ENCODE data around the gene PRELID3B.
"Not testable (repeated sequence)": the region's sequence is repeated elsewhere in the genome, so short reads cannot be mapped to it uniquely, and the experiment has no call there.

The PRELID3B gene

GRCh38 chr20:59047938-59048680 is 5.5 kb upstream of the PRELID3B start:
- DNase-seq, result no peak

DNA sequence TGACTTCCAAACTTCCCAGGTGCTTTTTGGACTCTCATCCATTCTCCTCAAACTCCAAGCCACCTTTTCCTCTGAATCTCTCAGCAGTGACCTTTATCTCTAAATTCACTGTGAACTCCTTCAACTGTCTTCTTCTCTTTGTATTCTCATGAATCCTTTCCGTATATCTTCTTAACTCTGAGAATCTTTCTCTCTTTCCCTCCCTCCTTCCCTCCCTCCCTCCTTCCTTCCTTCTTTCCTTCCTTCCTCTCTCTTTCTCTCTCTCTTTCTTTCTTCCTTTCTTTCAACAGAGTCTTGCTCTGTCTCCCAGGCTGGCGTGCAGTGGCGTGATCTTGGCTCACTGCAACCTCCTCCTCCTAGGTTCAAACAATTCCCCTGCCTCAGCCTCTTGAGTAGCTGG is 4.3 kb upstream of the PRELID3B start:
- no peak for DNase-seq

DNA sequence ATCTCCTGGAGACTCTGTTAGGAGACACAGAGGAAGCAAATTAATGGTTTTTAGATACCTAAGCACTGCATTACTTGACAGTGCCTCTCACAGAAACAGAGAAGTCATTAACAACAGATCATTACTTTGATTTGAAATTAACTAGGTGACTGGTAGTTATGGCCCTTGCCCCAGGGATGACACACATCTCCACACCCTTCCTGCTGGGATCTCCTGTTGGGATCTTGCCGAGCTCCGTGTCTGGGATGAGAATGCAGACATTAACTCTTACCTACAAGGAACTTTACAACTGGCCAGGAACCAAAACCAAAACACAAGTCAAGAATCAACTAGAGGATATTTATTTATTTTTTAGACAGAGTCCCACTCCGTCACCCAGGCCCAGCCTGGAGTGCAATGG is 2.2 kb upstream of the PRELID3B start:
- no peak for DNase-seq

DNA sequence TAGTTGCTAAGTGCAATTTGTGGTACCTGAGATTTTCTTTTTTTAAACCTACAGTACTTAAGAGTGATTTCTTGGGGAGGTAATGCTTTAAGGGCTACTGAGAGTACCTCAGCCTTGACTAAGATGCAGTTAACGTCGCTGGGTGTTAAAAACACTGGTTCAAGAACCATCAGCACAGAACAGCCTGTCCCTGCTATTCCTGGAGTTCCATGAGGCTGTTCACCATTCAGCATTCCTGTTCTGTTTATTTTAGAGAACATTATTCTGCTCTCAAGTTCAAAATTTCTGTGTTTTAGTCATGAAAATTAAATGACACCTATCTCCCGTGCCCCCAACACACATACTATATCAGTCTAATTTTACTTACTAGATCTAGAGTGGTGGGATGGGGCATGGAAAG is 1.7 kb upstream of the PRELID3B start:
- DNase-seq, result no peak

- no peak for DNase-seq
These were observed 1.1 kb upstream of the PRELID3B start for GRCh38 chr20:59043698-59044097.

DNA sequence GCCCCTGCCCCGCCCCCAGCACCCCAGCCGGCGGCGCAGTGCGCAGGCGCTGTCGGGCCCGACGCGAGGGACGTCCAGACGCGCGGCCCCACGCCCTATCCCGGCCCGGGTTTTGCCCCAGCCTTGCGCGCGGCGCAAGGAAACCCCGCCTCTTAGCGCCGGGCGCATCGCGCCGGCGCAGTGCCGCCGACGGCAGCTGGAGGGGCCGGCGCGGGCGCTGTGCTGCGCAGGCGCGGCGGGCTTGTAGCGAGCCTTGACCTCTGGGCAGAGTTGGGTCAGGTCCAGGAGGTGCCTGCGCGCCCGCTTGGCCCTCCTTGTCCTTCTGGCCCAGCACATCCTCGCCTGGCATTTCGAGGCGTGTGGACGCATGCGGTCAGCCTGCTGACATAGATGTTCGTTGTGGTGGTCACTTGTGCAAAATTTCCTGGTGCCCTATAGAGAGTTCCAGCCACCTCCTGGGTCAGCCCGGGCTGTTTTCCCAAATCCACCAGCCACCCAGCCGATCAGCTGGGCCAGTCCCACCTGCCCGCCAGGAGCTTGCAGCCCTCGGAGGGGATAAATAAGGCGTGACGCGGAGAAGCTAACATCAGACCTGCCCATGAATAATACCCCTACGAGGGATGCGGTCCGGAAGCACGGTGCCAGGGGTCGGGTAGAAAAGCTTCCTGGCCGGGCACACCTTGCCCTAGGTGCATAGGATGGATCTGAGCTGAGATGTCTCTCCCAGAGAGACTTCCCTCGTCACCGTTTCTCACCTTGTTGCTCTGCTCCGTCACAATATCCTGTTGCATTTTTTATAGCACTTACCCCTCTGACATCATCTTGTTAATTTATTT is 428 bp upstream of the PRELID3B start:
- DNase-seq, result peak; percentile 91

GRCh38 chr20:59041487-59041886 is 1.1 kb downstream of the PRELID3B start:
- not testable (repeated sequence) for DNase-seq

DNA sequence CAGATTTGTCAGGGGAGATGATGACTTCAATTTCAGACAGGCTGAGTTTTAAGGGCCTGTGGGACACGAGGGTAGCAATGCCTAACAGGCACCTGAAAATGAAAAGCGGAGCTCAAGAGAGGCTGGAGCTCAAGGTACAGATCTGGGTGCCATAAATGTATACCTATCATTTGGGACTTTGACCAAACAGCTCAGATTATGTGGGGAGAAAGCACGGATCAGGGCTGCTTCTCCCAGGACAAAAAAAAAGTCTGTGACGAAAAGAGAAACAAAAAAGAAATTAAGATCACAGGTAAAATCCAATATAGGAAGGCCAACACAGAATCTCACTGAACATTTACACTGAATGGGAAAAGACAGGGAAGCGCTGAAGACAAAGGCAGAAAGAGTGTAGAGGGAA is 1.9 kb downstream of the PRELID3B start:
- DNase-seq, result no peak

DNA sequence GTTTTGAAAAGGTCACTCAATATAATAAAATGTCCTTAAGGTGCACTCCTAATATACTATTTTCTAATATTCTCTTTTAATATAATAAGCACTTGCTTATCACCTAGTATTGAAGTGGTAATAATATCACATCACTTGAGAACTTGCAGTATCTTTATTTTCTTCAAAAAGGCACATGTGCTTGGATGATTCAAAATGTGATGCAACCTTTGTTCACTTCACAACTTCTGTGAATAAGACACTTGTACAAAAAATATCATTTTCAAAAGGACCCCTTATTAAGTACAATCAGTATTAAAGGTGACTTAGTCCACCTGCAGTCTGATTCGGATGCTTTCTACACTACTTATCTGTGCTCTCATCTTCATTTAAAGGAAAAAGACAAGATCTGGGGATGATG is 3.4 kb downstream of the PRELID3B start:
- DNase-seq, result no peak

DNA sequence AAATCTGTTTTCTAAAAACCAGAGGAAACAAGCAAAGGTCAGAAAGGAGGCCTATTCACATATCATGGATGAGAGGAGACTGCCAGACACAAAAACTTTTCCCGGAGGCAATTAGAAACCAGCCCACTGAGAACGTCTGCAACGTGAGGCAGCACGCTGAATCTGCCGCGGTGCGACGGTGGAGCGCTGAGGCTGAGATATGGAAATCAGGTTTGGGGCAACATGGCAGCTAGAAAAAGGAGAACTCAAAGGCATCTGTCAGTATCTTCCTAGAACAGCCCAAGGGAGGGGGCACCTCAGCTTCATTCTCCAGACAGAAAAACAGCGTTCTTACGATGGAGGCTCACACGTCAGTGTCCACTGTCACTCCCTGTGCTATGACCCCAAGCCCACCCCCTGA is 5.2 kb downstream of the PRELID3B start:
- DNase-seq, result no peak

GRCh38 chr20:59035381-59035780 is 7.2 kb downstream of the PRELID3B start:
- DNase-seq, result no peak

- no peak for DNase-seq
These were observed 8.9 kb downstream of the PRELID3B start for GRCh38 chr20:59033616-59034165.

DNA sequence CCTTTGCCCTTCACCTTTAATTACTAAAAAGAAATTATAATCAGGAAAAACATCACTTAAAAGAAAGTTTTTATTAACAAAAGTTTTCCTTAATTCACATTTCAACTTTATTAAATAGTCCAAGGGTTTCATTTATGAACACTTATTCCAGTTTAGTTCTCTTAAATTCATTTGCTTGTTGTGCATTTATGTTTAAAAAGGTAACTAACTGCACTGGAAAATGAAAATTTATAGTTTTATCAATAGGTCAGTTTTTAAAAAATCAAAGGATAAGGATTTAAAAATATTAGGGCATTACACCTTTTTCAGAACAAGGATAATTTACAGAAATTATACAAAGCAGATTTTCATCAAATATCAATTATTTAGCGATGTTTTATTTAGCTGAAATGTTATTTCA is 9.5 kb downstream of the PRELID3B start:
- no peak for DNase-seq

GRCh38 chr20:59032713-59033059 is 9.9 kb downstream of the PRELID3B start:
- peak; percentile 79 for DNase-seq

- peak; percentile 93 for DNase-seq
These were observed 10.4 kb downstream of the PRELID3B start, which contains the start of gene ATP5F1E for GRCh38 chr20:59032023-59032712. Gene ATP5F1E (minus strand): TSS chr20:59032335. CDS start chr20:59032251, 84 bp downstream.

GRCh38 chr20:59031564-59032022 is 11.0 kb downstream of the PRELID3B start:
- DNase-seq, result no peak

DNA sequence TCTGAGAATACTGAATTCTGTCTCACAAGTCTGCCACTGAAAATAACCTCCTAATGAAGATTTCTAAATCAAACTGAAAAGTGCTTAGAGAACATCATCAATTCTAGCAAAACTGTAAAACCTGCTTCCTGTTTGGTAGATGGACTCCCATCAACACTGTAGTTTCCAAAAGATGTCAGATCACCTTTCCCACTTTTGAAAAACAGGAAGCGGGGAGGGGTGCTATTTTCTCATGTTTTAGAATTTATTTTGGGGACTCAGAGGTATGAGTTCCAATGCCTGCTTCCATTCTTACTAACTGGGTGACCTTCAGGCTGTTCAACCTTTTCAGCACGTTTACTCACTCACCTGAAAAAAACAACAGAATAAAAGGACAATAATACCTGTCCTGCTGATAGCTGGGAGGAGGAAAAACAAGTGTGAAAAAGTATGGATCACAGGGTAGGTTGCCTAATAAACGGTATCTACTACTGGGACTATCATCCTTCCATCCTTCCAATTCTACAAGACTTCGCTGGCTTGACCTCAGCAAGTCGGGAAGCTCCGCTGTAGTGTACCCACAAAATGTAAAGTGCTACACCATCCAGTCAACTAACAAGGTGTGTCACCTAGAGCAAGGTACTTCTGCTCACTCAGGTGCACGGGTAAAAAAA is 11.5 kb downstream of the PRELID3B start:
- no peak for DNase-seq

GRCh38 chr20:59028812-59029211 is 13.8 kb downstream of the PRELID3B start:
- DNase-seq, result no peak

DNA sequence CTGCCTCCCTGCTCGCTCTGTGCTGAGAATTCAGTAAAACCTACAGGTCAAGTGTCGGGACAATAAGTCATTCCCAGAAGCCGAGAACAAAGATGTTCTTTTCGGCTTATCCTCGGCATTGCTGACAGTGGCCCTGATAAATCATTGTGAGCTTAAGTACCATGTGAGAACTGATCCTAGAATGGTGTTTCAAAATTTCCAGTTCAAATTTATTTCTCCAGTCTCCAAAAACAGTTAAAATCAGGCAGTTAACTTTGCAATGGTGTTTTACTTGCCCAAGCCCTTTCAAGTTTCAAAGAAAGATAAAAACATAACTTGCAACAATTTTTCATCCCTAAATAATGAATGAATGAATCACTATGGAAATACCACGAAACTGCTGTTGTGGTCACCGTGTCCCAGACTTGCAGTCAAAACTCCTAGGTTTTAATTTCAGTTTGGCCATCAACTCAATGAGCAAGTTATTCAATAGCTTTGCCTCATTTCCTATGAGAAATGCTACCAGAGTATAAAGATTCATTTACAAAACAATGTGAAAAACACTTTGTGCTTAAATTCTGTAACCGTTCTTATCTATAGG is 14.8 kb downstream of the PRELID3B start:
- DNase-seq, result no peak

GRCh38 chr20:59026904-59027740 is 15.5 kb downstream of the PRELID3B start:
- DNase-seq, result no peak

DNA sequence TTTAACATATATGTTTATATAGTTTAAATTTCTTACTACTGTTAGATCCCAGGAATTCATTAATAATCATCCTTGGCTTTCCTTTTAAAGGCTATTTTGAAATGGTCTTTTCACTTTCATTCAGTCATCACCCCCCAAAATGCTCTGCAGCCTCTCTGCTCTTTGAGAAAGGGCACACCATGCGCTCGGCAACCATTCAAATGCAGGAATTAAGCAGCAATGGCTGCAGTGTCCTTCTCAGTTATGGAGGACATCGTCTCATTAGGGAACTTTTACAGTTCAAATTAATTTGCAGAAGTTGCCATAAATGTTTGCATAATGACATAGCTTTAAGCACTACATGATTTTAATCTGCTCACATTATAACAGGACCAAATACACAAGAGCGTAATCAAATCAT is 17.1 kb downstream of the PRELID3B start:
- DNase-seq, result no peak
